GM13976 (cell line): ENCODE data around the gene CCDC177.

Experiments
- DNase-seq: peaks from one replicate; pipeline ENCODE4 v3.0.0; 2012; ENCODE audit warnings: low spot score
- CTCF ChIP-seq: IDR thresholded peaks from 2 replicates; pipeline ENCODE4 v1.5.1; 2012; ENCODE audit warnings: borderline replicate concordance, mild to moderate bottlenecking; ENCODE audit not compliant: insufficient read depth; ENCODE audit errors: extremely low read depth, missing control alignments, control extremely low read depth
- in situ Hi-C: fragments of 300-500 bp; cut with MboI; formaldehyde crosslinking; loops from one replicate; pipeline ENCODE4 v1.12.0; 2022; ENCODE audit warnings: low sequenced_read_pairs, mixed read lengths, inconsistent platforms; ENCODE audit not compliant: unreplicated experiment

CCDC177 gene

DNA sequence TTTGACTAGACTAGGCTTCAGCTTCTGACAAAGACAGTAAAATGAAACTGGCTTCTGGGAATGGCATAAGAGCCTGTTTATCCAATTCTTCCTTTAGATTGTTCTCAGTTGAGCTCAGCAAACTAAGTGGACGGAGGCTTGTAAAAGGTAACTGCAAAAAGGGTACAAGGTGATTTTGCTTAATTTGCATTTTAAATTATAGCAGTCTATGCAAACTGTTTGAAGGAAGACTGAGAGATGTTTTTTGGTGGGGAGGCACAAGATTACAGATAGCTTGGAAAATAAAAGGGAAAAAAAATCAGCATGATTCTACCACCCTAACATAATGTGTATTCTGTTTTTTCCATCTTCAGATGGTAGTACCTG, 41.7 kb upstream of the CCDC177 start:
- no peak for TF ChIP-seq CTCF
- no peak for DNase-seq
- in situ Hi-C loops: no loop called here

DNA sequence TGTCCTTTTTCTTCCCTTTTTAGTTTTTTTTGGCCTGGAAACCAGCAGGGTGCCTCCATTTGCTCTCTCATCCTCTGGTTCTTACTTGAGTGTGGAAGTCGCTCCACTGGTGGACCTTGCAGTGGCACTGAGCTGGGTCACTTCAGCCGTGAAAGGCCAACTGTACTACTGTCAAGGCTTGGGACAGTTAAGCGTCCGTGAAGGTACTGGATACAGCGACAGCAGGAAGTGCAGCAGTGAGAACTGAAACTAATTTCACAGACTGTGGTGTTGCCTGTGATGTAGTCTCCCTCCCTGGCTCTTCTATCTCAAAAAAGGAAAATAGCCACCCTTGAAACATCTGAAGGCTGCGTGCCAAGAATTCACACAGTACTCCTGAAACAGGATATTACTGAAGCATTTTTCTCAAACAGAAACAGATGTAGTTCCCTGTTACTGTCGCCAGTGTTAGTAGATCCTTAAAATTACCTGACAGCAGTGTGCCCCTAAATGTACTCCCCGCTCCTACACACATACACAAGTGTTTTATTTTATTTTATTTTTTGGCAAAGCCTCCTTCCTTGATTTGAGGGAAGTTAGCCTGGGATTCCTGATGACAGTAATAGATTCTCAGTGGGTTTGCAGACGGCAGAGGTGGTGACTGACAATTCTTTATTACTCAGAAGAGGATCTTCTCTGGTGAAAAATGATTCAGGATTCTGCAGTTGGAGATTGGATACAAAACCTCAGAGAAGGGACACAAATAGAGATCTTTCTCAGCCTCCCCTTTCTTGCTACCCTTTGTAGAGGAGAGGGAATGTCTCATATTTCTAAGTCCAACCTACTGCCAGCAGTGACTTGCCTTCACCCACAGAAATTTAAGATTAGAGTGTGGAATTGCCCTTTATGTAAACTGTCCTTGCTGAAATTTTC, 41.1 kb upstream of the CCDC177 start:
- no peak for TF ChIP-seq CTCF
- in situ Hi-C loops: no loop called here
- DNase-seq: peak; percentile 60

DNA sequence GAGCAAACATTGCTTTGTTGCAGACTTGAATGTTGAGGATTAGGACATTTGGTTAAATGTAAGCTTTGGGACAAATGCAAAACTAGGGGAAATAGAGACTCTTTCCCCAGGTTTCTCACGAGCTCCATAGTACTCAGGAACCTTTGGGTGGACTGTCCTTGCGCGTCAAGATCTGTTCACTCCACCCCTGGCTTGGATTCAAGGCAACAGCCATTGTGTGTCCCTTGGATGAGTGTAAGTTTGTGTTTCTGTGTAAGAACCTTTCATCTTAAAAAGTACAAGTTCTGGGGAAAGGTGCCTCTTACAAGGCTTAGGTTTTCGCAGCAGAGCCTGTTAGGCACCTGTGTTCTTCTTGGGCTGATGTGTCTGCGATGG, 40.4 kb upstream of the CCDC177 start:
- no peak for TF ChIP-seq CTCF
- in situ Hi-C loops: no loop called here
- no peak for DNase-seq

- in situ Hi-C loops: no loop called here
Measured at GRCh38 chr14:69614592-69614991, 39.9 kb upstream of the CCDC177 start.

DNA sequence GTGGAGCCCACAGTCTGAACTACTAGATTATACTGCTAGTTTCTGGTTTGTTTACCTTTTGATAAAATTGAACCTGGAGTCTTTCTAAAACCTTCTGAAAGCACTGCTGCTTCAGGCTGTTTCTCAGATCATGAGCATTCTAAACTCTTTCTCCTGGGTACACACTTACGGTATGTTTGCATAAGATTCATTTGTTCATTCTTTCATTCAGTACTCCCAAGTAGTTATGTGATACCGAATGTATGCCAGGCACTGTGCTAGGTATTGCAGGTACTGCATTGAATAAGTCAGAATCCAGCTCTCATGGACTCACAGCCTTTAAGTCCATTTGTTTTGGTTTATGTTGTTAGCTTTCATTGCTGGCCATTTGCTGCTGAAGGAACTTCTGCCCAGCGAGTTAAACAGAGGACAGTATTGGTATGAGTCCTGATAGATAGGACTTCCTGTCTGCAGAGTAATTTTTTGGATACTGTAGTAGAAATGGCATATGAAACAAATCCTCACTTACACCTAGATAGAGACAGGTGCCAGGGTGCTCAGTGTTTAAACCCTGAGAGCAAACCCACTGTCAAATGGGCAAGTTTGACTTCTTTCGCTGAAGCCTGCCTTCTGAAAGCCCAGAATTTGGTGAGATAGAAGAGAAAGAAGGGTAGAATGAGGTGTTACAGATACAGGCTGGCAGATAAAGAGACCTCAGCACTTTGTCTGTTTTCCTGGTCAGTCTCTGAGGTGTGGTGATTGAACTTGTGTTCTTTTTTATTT, 38.8 kb upstream of the CCDC177 start:
- DNase-seq: no peak
- no peak for TF ChIP-seq CTCF
- in situ Hi-C loops: no loop called here

More at GRCh38 chr14:69614592-69614991, 39.9 kb upstream of the CCDC177 start:
- no peak for TF ChIP-seq CTCF
- DNase-seq: no peak

GRCh38 chr14:69612783-69613130, 38.1 kb upstream of the CCDC177 start:
- no peak for DNase-seq
- in situ Hi-C loops: no loop called here
- TF ChIP-seq CTCF: no peak
